Stimulated activated CD8-positive, alpha-beta memory T cell treated with anti-CD3 and anti-CD28 coated beads, Interleukin-2, amount 100 ng/mL, for 48 hours (primary cell): ENCODE data around the gene MPV17L2.

Experiments used
- DNase-seq, 2 donors: peaks; one replicate each; pipeline ENCODE4 v3.0.0-alpha.2; 2020; ENCODE audit warnings: low read depth in 2 of 2

The MPV17L2 gene

GRCh38 chr19:18234194-18234593 lies 41.2 kb downstream of the MPV17L2 start:
- no peak for DNase-seq

- DNase-seq, result no peak
Measured at GRCh38 chr19:18239303-18239702, 46.3 kb downstream of the MPV17L2 start.

- no peak for DNase-seq
Measured at GRCh38 chr19:18245297-18245696, 52.3 kb downstream of the MPV17L2 start.
